22Rv1 (cell line): ENCODE measurements around the gene OR2A5.
"Not testable (repeated sequence)": the region's sequence is repeated elsewhere in the genome, so short reads cannot be mapped to it uniquely, and the experiment has no call there.

ENCODE experiments used
- H3K27ac ChIP-seq: fragments of 450-650 bp; 2 replicates; pipeline ENCODE4 v1.5.1; 2017
- CTCF ChIP-seq: fragments of 450-650 bp; IDR thresholded peaks from 2 replicates; pipeline ENCODE4 v1.5.1; 2017; ENCODE audit warnings: mild to moderate bottlenecking
- ZFX ChIP-seq: fragments of 450-650 bp; IDR thresholded peaks from 2 replicates; pipeline ENCODE4 v1.6.1; 2017; ENCODE audit warnings: antibody characterized with exemption, borderline replicate concordance

OR2A5 gene

GRCh38 chr7:144036302-144036885 is 12.4 kb upstream of the OR2A5 start:
- no peak for TF ChIP-seq CTCF
- TF ChIP-seq ZFX, result no peak
- no peak overlapping the region for H3K27ac ChIP-seq

GRCh38 chr7:144037414-144038035 is 11.2 kb upstream of the OR2A5 start:
- H3K27ac ChIP-seq, result no peak overlapping the region
- TF ChIP-seq ZFX (no peak), CTCF (no peak)

GRCh38 chr7:144038887-144039286 is 9.9 kb upstream of the OR2A5 start:
- TF ChIP-seq CTCF (no peak), ZFX (no peak)
- H3K27ac ChIP-seq, result no peak overlapping the region

GRCh38 chr7:144049491-144049890 is 743 bp downstream of the OR2A5 start:
- TF ChIP-seq ZFX, result no peak
- TF ChIP-seq CTCF, result no peak

GRCh38 chr7:144050093-144050492 is 1.3 kb downstream of the OR2A5 start:
- H3K27ac ChIP-seq, result no peak overlapping the region
- TF ChIP-seq CTCF (no peak), ZFX (no peak)

More at GRCh38 chr7:144049491-144049890, 743 bp downstream of the OR2A5 start:
- H3K27ac ChIP-seq, result no peak overlapping the region

GRCh38 chr7:144050884-144051283 is 2.1 kb downstream of the OR2A5 start:
- not testable (repeated sequence) for H3K27ac ChIP-seq

- TF ChIP-seq CTCF (no peak), ZFX (no peak)
- H3K27ac ChIP-seq, result no peak overlapping the region
These were observed 9.2 kb downstream of the OR2A5 start for GRCh38 chr7:144057954-144058353.

- no peak overlapping the region for H3K27ac ChIP-seq
- peak; percentile 88 for TF ChIP-seq CTCF
- no peak for TF ChIP-seq ZFX
These were observed 15.0 kb downstream of the OR2A5 start for GRCh38 chr7:144063710-144064109.
